Body of pancreas (tissue), 4 donors: ENCODE measurements around the gene MYORG. TPM values are rescaled to one million over a fixed set of nuclear protein-coding genes. Genes with fewer than 3 reads are reported as not detected.
"Not testable (repeated sequence)": the region's sequence is repeated elsewhere in the genome, so short reads cannot be mapped to it uniquely, and the experiment has no call there.

ENCODE experiments used
- ATAC-seq: fragments of 150-250 bp; one replicate; pipeline ENCODE4 v1.9.1; 2016
- DNase-seq, 4 donors: peaks; one replicate each; pipeline ENCODE4 v3.0.0-alpha.2; 2019
- H3K27ac ChIP-seq, 4 donors: fragments of 200-600 bp; sonication (generic); 1 replicate in 3 of 4; 2 replicates in 1 of 4; pipeline versions ENCODE4 v1.5.1 to v1.6.1; 2016 to 2019; ENCODE audit warnings: mild to moderate bottlenecking in 1 of 4, mixed read lengths in 1 of 4, moderate library complexity in 1 of 4
- H3K27me3 ChIP-seq, 2 donors: fragments of 200-600 bp; sonication (generic); one replicate each; pipeline ENCODE4 v1.6.0; 2016; ENCODE audit warnings: mild to moderate bottlenecking in 1 of 2
- H3K36me3 ChIP-seq, 2 donors: fragments of 200-600 bp; sonication (generic); replicated peaks in 1 of 2; 2 replicates each; pipeline ENCODE4 v1.5.1; 2016; ENCODE audit warnings: low read depth in 2 of 2; ENCODE audit not compliant: insufficient read depth in 1 of 2
- H3K4me1 ChIP-seq: fragments of 200-600 bp; sonication (generic); one replicate; pipeline ENCODE4 v1.6.0; 2016
- H3K4me3 ChIP-seq, 2 donors: fragments of 200-600 bp; sonication (generic); 1 replicate in 1 of 2; 2 replicates in 1 of 2; pipeline ENCODE4 v1.5.1; 2016 to 2019
- H3K9me3 ChIP-seq, 3 donors: fragments of 200-600 bp; sonication (generic); 1 replicate in 2 of 3; 2 replicates in 1 of 3; pipeline ENCODE4 v1.5.1; 2016
- POLR2A ChIP-seq, 3 donors: fragments of 450-650 bp; IDR thresholded peaks; one replicate each; pipeline ENCODE4 v1.6.1; 2016; ENCODE audit warnings: antibody characterized with exemption in 3 of 3, mild to moderate bottlenecking in 2 of 3
- WGBS, 2 donors: methylation state at CpG; one replicate each; pipeline ENCODE4 v1.1.5; 2017; 5-methylcytosine and 5-hydroxymethylcytosine counted together
- intact Hi-C: fragments of 100-400 bp; cut with DNase I; formaldehyde crosslinking; loops from one replicate; pipeline ENCODE4 v1.15.1; 2023
- total RNA-seq, 2 donors: library from RNA; depleted of rRNA; stranded (reverse); fragments of >200 nt; gene quantifications; one replicate each; pipeline ENCODE4 v1.1.0, GENCODE V29; 2016
- TF ChIP-seq, protein P1 (sequence below), 7 experiments: fragments of 450-650 bp in 4 of 7; fragments of 200-600 bp in 3 of 7; sonication (generic) in 3 of 7; IDR thresholded peaks; one replicate each; pipeline ENCODE4 v1.5.1; 2016 to 2019; ENCODE audit warnings: antibody characterized with exemption in 7 of 7

The MYORG gene
- total RNA-seq, 2 donors from 2014 or later, result 11.2 to 11.9 TPM

GRCh38 chr9:34369636-34370035 lies 7.1 kb downstream of the MYORG start:
- 93 to 96% methylated on average over 4 of the region's 4 CpGs for WGBS, 2 donors
- Histone ChIP-seq H3K4me3 (no peak overlapping the region), H3K27me3 (no peaks in the 10 kb centered on the region), H3K36me3 (peaks cover 9 to 16% of the 10 kb centered on the region in 2 donors), H3K27ac (no peak overlapping the region), H3K9me3 (no peaks in the 10 kb centered on the region), H3K4me1 (peaks cover 29% of the 10 kb centered on the region)
- ATAC-seq (no peak), DNase-seq (no peak)
- no peak for TF ChIP-seq POLR2A (IDR thresholded peaks at IDR 0.05)
- TF ChIP-seq, protein P1, sequence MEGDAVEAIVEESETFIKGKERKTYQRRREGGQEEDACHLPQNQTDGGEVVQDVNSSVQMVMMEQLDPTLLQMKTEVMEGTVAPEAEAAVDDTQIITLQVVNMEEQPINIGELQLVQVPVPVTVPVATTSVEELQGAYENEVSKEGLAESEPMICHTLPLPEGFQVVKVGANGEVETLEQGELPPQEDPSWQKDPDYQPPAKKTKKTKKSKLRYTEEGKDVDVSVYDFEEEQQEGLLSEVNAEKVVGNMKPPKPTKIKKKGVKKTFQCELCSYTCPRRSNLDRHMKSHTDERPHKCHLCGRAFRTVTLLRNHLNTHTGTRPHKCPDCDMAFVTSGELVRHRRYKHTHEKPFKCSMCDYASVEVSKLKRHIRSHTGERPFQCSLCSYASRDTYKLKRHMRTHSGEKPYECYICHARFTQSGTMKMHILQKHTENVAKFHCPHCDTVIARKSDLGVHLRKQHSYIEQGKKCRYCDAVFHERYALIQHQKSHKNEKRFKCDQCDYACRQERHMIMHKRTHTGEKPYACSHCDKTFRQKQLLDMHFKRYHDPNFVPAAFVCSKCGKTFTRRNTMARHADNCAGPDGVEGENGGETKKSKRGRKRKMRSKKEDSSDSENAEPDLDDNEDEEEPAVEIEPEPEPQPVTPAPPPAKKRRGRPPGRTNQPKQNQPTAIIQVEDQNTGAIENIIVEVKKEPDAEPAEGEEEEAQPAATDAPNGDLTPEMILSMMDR (IDR thresholded peaks at IDR 0.05), result no peak
- intact Hi-C loops, result loop anchor here (5.0 kb wide), 1 partner anchor 32 kb away; no protein-coding TSS in a partner anchor

DNA sequence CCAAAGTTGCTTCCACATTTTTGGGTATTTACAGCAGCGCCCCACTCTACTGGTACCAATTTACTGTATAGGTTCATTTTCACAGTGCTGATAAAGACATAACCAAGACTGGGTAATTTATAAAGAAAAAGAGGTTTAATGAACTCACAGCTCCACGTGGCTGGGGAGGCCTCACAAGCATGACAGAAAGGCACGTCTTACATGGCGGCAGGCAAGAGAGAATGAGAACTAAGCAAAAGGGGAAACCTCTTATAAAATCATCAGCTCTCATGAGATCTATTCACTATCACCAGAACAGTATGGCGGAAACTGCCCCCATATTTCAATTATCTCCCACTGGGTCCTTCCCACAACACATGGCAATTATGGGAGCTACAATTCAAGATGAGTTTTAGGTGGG lies 7.9 kb downstream of the MYORG start:
- 97 to 100% methylated on average over 5 of the region's 5 CpGs for WGBS, 2 donors
- Histone ChIP-seq H3K4me1 (peaks cover 25% of the 10 kb centered on the region), H3K36me3 (peaks cover 9 to 16% of the 10 kb centered on the region in 2 donors)
- H3K9me3 ChIP-seq, H3K4me3 ChIP-seq, intact Hi-C loops, H3K27me3 ChIP-seq, ATAC-seq, H3K27ac ChIP-seq, DNase-seq: not testable (repeated sequence)

GRCh38 chr9:34367751-34368410 lies 8.8 kb downstream of the MYORG start:
- H3K4me3 ChIP-seq, H3K27ac ChIP-seq, ATAC-seq, H3K27me3 ChIP-seq, DNase-seq, H3K9me3 ChIP-seq, intact Hi-C loops: not testable (repeated sequence)
- Histone ChIP-seq H3K36me3 (peaks cover 9 to 16% of the 10 kb centered on the region in 2 donors), H3K4me1 (peaks cover 22% of the 10 kb centered on the region)
- 90 to 91% methylated on average over 1 to 3 of the region's 3 CpGs for WGBS, 2 donors

DNA sequence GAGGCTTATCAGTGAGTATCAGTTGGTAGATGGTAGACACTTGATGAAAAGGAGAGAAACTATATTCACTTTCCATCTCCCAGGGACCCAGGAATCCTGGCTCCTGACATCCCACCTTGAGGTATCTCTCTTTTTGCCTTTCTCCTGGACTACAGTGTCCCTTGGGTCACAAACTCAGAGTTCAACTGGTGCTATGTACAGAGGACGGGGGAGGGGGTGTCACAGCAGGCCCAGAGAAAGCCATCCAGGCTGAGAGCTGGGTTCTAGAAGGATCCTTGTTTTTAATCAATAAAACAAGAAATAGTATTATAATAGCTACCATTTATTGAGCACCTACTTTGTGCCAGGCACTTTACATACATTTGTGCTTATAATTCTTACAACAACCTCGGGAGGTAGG lies 10.3 kb downstream of the MYORG start:
- intact Hi-C loops, result no loop called here
- WGBS, 2 donors, result 58 to 59% methylated on average over 2 of the region's 2 CpGs
- Histone ChIP-seq H3K27ac (no peak overlapping the region), H3K4me1 (peaks cover 22% of the 10 kb centered on the region), H3K36me3 (peaks cover 4 to 12% of the 10 kb centered on the region in 2 donors), H3K27me3 (no peaks in the 10 kb centered on the region), H3K9me3 (no peaks in the 10 kb centered on the region), H3K4me3 (no peak overlapping the region)
- no peak for ATAC-seq
- no peak for TF ChIP-seq POLR2A (IDR thresholded peaks at IDR 0.05)
- TF ChIP-seq, protein P1 (IDR thresholded peaks at IDR 0.05), result no peak
- no peak for DNase-seq

DNA sequence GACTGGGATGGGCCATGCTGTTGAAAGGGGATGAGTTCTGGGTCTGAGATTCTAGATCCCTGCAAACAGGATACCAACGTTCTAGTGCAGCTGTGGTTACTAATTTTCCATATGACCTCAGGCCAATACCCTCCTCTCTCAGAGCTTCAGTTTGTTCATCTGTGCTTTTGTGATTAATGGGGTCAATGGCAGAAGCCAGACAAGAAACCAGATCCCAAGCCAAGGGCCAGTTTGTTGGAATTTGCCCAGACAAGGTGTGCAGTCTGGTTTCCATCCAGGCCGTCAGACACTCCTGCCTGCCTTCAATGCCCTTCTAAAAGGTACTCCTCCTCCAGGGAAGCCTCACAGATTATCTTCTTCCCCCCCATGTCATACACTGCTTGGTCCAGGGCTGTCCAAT lies 11.4 kb downstream of the MYORG start:
- intact Hi-C loops, result no loop called here
- DNase-seq (peak in 2 of 4 donors; percentile 37 to 49), ATAC-seq (peak; percentile 47)
- Histone ChIP-seq H3K27me3 (no peaks in the 10 kb centered on the region), H3K4me1 (peaks cover 22% of the 10 kb centered on the region), H3K4me3 (no peak overlapping the region), H3K36me3 (peaks cover 0 to 6% of the 10 kb centered on the region in 2 donors), H3K9me3 (no peaks in the 10 kb centered on the region), H3K27ac (peak overlapping the region in 1 of 4 donors; percentile 12)
- TF ChIP-seq, protein P1 (IDR thresholded peaks at IDR 0.05), result no peak
- WGBS, 2 donors, result 10 to 14% methylated on average over 1 to 2 of the region's 2 CpGs
